D721Med (cell line): ENCODE data around the gene STXBP4.

ENCODE experiments used
- DNase-seq: peaks from one replicate; pipeline ENCODE4 v3.0.0; 2011; ENCODE audit warnings: low spot score; ENCODE audit not compliant: insufficient read length
- FAIRE-seq: peaks from 2 replicates; lab custom pipeline; 2011; peaks lifted over from hg19 to GRCh38; lab: Jason Lieb, UNC
- TF ChIP-seq, protein P1 (sequence below): IDR thresholded peaks from 2 replicates; pipeline ENCODE4 v1.5.1; 2012; ENCODE audit warnings: mild to moderate bottlenecking, control low read depth; ENCODE audit not compliant: insufficient read depth; ENCODE audit errors: missing control alignments

The STXBP4 gene

DNA sequence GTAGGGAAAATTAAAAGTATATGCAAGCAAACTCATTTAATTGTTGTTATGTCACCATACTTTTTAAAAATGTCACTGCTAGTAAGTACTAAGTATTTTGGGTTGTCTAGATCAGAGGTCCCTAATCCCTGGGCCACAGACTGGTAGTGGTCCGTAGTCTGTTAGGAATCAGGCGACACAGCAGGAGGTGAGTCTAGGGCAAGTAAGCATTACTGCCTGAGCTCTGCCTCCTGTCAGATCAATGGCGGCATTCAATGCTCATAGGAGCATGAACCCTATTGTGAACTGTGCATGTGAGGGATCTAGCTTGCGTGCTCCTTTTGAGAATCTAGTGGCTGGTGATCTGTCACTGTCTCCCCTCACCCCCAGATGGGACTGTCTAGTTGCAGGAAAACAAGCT lies 21.6 kb downstream of the STXBP4 start:
- TF ChIP-seq, protein P1, sequence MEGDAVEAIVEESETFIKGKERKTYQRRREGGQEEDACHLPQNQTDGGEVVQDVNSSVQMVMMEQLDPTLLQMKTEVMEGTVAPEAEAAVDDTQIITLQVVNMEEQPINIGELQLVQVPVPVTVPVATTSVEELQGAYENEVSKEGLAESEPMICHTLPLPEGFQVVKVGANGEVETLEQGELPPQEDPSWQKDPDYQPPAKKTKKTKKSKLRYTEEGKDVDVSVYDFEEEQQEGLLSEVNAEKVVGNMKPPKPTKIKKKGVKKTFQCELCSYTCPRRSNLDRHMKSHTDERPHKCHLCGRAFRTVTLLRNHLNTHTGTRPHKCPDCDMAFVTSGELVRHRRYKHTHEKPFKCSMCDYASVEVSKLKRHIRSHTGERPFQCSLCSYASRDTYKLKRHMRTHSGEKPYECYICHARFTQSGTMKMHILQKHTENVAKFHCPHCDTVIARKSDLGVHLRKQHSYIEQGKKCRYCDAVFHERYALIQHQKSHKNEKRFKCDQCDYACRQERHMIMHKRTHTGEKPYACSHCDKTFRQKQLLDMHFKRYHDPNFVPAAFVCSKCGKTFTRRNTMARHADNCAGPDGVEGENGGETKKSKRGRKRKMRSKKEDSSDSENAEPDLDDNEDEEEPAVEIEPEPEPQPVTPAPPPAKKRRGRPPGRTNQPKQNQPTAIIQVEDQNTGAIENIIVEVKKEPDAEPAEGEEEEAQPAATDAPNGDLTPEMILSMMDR, result no peak
- FAIRE-seq, result no peak
- no peak for DNase-seq

DNA sequence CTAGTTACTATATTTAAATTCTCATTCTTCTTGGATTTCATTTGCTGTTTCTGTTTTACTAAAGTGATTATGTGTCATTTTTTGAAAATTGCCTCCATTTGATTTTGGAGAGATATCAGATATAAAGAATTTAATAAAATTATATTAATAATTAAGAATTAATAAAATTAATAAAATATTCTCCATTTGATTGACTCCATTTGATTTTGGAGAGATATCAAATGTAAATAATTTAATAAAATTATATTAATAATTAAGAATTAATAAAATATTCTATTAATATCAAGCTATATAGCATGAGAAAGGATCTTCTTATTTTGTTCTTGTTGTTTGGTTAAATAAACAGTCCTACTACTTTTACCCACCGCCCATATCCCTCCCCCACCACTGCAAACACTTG lies 23.0 kb downstream of the STXBP4 start:
- no peak for FAIRE-seq
- TF ChIP-seq, protein P1, result no peak
- DNase-seq, result no peak

DNA sequence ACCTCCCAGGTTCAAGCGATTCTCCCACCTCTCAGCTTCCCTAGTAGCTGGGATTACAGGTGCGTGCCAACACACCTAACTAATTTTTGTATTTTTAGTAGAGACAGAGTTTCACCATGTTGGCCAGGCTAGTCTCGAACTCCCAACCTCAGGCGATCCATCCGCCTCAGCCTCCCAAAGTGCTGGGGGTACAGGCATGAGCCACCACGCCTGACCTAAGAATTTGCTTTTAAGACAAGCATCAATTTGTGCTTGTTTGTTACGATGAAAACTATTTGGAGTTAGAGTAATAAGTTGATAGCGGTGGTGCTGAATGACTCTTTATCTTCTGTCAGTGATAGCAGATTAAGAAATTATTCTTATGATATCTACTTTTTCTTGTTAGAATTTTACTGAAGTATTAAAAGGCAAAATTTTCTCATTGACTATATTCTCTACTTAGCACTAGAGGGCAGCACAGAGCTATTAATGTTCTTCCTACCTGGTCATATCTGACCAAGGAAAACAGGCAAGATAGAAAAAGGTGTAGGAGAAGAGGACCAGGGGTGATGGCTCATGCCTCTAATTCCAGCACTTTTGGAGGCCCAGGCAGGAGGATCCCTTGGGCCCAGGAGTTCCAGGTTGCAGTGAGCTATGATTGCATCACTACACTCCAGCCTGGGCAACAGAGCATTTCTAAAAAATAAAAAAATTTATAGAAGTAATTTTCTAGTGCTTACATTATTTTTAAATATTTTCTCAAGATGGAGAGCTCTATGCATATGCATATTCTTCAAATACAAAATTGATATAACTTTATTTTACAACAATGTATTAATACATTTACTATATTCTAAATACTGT lies 24.5 kb downstream of the STXBP4 start:
- no peak for FAIRE-seq
- TF ChIP-seq, protein P1, result peak; percentile 96
- DNase-seq, result peak; percentile 24

DNA sequence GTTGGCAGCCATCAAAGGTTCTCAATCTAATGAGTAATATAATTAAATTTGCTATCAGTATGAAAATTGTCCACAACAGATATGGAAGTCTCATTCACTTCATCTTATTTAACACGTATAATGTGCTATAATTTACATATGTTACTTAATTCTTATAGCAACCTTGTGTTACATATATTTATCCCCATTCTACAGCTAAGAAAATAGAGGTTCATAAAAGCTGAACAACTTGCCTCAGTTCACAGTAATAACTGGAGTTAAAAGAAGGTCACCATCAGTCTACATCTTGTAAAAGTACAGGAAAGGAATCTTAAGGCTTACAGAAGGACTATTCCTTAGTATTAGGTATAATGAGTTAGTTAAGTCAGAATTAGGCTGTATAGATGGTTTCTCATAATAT lies 27.9 kb downstream of the STXBP4 start:
- TF ChIP-seq, protein P1, result no peak
- DNase-seq (no peak), FAIRE-seq (no peak)

DNA sequence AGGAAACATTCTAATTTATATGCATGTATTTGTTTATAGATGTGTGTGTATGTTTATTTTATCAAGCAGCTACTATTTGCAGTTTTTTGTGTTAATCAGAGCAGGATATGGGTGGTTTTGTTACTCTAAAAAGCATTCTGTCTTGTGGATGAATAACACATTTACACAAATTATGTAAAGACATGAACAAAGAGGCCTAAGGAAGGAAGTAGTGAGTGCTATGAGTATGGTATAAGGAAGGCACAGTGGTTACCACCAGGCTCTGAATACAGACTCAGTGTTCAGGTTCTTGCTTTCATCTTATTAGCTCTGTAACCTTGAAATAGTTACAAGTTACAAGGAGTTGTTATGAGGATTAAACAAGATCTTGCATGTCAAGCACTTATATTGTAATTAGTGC lies 33.9 kb downstream of the STXBP4 start:
- TF ChIP-seq, protein P1, result no peak
- FAIRE-seq, result no peak
- no peak for DNase-seq

DNA sequence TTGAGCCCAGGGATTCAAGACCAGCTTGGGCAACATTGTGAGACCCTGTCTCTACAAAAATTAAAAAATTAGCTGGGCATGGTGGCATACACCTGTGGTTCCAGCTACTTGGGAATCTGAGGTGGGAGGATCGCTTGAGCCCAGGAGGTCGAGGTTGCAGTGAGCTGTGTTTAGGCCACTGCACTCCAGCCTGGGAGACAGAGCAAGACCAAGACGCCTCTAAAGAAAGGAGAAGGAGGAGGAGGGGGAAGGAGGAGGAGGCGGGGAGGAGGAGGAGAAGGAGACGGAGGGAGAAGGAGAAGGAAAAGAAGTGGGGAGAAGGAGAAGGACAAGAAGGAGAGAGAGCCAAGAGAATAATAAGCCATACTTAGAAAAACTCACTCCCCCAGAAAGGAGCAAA lies 35.9 kb downstream of the STXBP4 start:
- DNase-seq (no peak), FAIRE-seq (no peak)
- TF ChIP-seq, protein P1, result no peak

DNA sequence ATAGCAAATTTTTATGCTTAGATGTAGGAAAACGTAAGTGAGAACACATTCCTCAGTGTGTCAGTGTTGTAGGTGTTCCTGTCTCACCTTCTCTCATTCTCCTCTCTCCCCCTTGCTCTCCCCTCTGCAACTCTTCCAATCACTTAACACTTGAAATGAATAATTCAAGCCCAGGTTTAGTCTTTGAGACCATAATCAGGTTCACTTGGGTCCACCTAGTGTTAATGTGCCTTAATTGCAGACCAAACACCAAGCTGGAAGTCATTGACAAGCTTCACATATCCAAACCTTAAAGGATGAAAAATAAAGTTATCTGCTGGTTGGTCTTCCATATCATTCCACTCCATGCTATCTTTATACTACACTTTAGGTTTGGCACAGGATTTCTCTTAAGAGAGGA lies 37.0 kb downstream of the STXBP4 start:
- TF ChIP-seq, protein P1, result peak; percentile 61
- no peak for DNase-seq
- no peak for FAIRE-seq
